HepG2 (cell line): ENCODE data around the gene GATAD2B. TPM values are rescaled to one million over a fixed set of nuclear protein-coding genes. Genes with fewer than 3 reads are reported as not detected.

Experiments used
- GRHL1 ChIP-seq: sonication (generic); formaldehyde crosslinking; conservative IDR thresholded peaks from 2 replicates; pipeline ENCODE4 v1.8.0; 2022; ENCODE audit warnings: missing genetic modification reagents
- HNRNPLL ChIP-seq: fragments of 200-400 bp; formaldehyde crosslinking; IDR thresholded peaks from 2 replicates; pipeline ENCODE4 v1.6.1; 2017; ENCODE audit warnings: mild to moderate bottlenecking, low read depth, low read length; ENCODE audit not compliant: poor library complexity, severe bottlenecking
- HOMEZ ChIP-seq: IDR thresholded peaks from 2 replicates; pipeline ENCODE4 v1.6.1; 2016; ENCODE audit warnings: low read depth
- MXD1 ChIP-seq: sonication (generic); formaldehyde crosslinking; IDR thresholded peaks from 2 replicates; pipeline ENCODE4 v1.4.0; 2020; ENCODE audit warnings: mild to moderate bottlenecking, missing genetic modification reagents
- RNF2 ChIP-seq: fragments of 450-650 bp; conservative IDR thresholded peaks from 2 replicates; pipeline ENCODE4 v1.6.1; 2016; ENCODE audit warnings: low read depth
- SIX1 ChIP-seq: sonication (generic); formaldehyde crosslinking; IDR thresholded peaks from 2 replicates; pipeline ENCODE4 v1.4.0; 2020; ENCODE audit warnings: missing genetic modification reagents, borderline replicate concordance
- SUZ12 ChIP-seq: fragments of 150-350 bp; IDR thresholded peaks from 2 replicates; pipeline ENCODE4 v1.6.1; 2014; ENCODE audit warnings: low read depth, low read length
- TFE3 ChIP-seq: IDR thresholded peaks from 2 replicates; pipeline ENCODE4 v1.6.1; 2016
- ZBTB14 ChIP-seq: sonication (generic); formaldehyde crosslinking; IDR thresholded peaks from 2 replicates; pipeline ENCODE4 v1.4.0; 2020; ENCODE audit warnings: missing genetic modification reagents
- ZBTB20 ChIP-seq: sonication (generic); formaldehyde crosslinking; IDR thresholded peaks from 2 replicates; pipeline ENCODE4 v1.8.1; 2023; ENCODE audit warnings: missing genetic modification reagents, low read depth, mild to moderate bottlenecking, borderline replicate concordance
- ZBTB21 ChIP-seq: sonication (generic); formaldehyde crosslinking; IDR thresholded peaks from 2 replicates; pipeline ENCODE4 v1.4.0; 2020; ENCODE audit warnings: missing genetic modification reagents
- ZBTB4 ChIP-seq: sonication (generic); formaldehyde crosslinking; IDR thresholded peaks from 2 replicates; pipeline ENCODE4 v1.4.0; 2020; ENCODE audit warnings: missing genetic modification reagents, mild to moderate bottlenecking, borderline replicate concordance
- ZFY ChIP-seq: sonication (generic); formaldehyde crosslinking; IDR thresholded peaks from 2 replicates; pipeline ENCODE4 v1.4.0; 2020; ENCODE audit warnings: missing genetic modification reagents
- ZKSCAN8 ChIP-seq: IDR thresholded peaks from 2 replicates; pipeline ENCODE4 v1.6.1; 2016; ENCODE audit warnings: borderline replicate concordance, missing genetic modification reagents, missing compliant biosample characterization
- ZNF337 ChIP-seq: sonication (generic); formaldehyde crosslinking; IDR thresholded peaks from 2 replicates; pipeline ENCODE4 v1.5.1; 2020; ENCODE audit warnings: missing genetic modification reagents, low read depth, mild to moderate bottlenecking, borderline replicate concordance
- ZNF501 ChIP-seq: sonication (generic); formaldehyde crosslinking; IDR thresholded peaks from 2 replicates; pipeline ENCODE4 v1.5.1; 2020; ENCODE audit warnings: mild to moderate bottlenecking, moderate library complexity, missing genetic modification reagents
- ZNF562 ChIP-seq: sonication (generic); formaldehyde crosslinking; IDR thresholded peaks from 2 replicates; pipeline ENCODE4 v1.8.0; 2022; ENCODE audit warnings: missing genetic modification reagents, borderline replicate concordance
- ZNF616 ChIP-seq: sonication (generic); formaldehyde crosslinking; IDR thresholded peaks from 2 replicates; pipeline ENCODE4 v1.5.0; 2020; ENCODE audit warnings: low read depth, mild to moderate bottlenecking, missing genetic modification reagents
- polyA plus RNA-seq, 8 experiments: library from polyadenylated mRNA; depleted of rRNA in 3 of 8; stranded (reverse) in 7 of 8; unstranded in 1 of 8; fragments of >200 nt; fragmentation: Illumina TruSeq in 4 of 8; extraction: Trizol in 4 of 8; gene quantifications; 2 replicates each; pipeline versions ENCODE4 v1.2.1 to v1.2.3, GENCODE V29; 2011 to 2016; ENCODE audit warnings: low read depth in 4 of 8, missing spikeins in 1 of 8, mixed read lengths in 1 of 8; ENCODE audit not compliant: insufficient read depth in 1 of 8
- total RNA-seq, 5 experiments: library from RNA; depleted of rRNA; stranded (reverse); fragments of >200 nt; fragmentation: Illumina TruSeq; extraction: Trizol; gene quantifications; 2 replicates each; pipeline ENCODE4 v1.2.3, GENCODE V29; 2016; ENCODE audit warnings: low read depth in 1 of 5

GATAD2B gene
- total and polyA plus RNA-seq, 2 of the 13 experiments (the other 11 are each of a cell fraction or from before 2014, with no cell fraction given): 3.2 to 5.2 TPM

- TF ChIP-seq ZNF501 (CRISPR knock-in tag) (no peak; the same call in 1 of the 2 replicates), TFE3 (no peak), ZKSCAN8 (CRISPR knock-in tag) (no peak), ZNF562 (no peak), HOMEZ (CRISPR knock-in tag) (no peak), HNRNPLL (peak; percentile 86), MXD1 (peak; percentile 85; the same call in 1 of the 2 replicates), SUZ12 (no peak), ZNF337 (no peak), SIX1 (CRISPR knock-in tag) (no peak), ZBTB20 (CRISPR knock-in tag) (no peak; the same call in 1 of the 2 replicates), ZNF616 (CRISPR knock-in tag) (0 out of 2 replicates have a peak, but pooled peaks have one; percentile 65), RNF2 (no peak; the same call in 1 of the 2 replicates), ZBTB4 (CRISPR knock-in tag) (no peak), ZBTB21 (CRISPR knock-in tag) (no peak), ZBTB14 (CRISPR knock-in tag) (no peak; the same call in 1 of the 2 replicates), GRHL1 (CRISPR knock-in tag) (no peak), ZFY (CRISPR knock-in tag) (peak; percentile 72)
Measured at GRCh38 chr1:153775458-153776327, 147.1 kb downstream of the GATAD2B start (continued).
